Thyroid gland (tissue), 4 donors: Measurements from ENCODE around the gene C16orf86.

ENCODE experiments used
- POLR2A ChIP-seq, 2 donors: fragments of 450-650 bp; IDR thresholded peaks; one replicate each; pipeline ENCODE4 v1.6.1; 2017; ENCODE audit warnings: antibody characterized with exemption in 2 of 2, mild to moderate bottlenecking in 2 of 2, moderate library complexity in 1 of 2
- TF ChIP-seq, protein P1 (sequence below), 6 experiments: fragments of 200-600 bp in 3 of 6; fragments of 450-650 bp in 3 of 6; sonication (generic) in 3 of 6; IDR thresholded peaks; one replicate each; pipeline ENCODE4 v1.5.1; 2016 to 2019; ENCODE audit warnings: antibody characterized with exemption in 6 of 6, mild to moderate bottlenecking in 2 of 6, inconsistent platforms in 1 of 6, moderate library complexity in 1 of 6

DNA sequence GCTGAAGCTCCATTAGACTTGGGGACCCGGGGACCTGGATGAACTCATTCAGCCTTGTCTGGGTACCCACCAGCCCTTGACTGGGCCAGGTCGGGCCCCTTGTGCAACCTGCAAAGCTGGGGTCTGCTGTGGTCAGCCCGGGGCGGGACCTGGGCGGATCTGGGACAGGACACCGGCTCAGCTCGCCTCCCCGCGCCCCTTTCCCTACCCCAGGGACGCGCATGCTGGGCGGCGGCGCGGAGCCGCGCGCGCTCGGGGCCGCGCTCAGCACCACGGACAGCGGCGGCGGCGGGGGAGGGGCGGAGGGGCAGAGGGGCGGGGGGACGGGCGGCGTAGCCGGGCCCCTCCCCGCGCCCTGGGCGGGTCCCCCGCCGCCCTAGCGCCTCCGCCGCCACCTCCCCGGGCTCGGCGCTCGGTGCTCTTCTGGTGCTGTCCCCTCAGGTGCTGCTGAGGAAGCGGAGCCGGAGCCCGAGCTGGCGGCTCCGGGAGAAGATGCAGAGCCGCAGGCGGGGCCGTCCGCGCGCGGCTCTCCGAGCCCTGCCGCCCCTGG, 14.0 kb upstream of the C16orf86 start:
- TF ChIP-seq, protein P1, sequence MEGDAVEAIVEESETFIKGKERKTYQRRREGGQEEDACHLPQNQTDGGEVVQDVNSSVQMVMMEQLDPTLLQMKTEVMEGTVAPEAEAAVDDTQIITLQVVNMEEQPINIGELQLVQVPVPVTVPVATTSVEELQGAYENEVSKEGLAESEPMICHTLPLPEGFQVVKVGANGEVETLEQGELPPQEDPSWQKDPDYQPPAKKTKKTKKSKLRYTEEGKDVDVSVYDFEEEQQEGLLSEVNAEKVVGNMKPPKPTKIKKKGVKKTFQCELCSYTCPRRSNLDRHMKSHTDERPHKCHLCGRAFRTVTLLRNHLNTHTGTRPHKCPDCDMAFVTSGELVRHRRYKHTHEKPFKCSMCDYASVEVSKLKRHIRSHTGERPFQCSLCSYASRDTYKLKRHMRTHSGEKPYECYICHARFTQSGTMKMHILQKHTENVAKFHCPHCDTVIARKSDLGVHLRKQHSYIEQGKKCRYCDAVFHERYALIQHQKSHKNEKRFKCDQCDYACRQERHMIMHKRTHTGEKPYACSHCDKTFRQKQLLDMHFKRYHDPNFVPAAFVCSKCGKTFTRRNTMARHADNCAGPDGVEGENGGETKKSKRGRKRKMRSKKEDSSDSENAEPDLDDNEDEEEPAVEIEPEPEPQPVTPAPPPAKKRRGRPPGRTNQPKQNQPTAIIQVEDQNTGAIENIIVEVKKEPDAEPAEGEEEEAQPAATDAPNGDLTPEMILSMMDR (IDR thresholded peaks at IDR 0.05) = no peak
- no peak for TF ChIP-seq POLR2A (IDR thresholded peaks at IDR 0.05)
